ENCODE results near the gene CTBP2. TPM values are rescaled to one million over a fixed set of nuclear protein-coding genes. Genes with fewer than 3 reads are reported as not detected.

The CTBP2 gene
- total RNA-seq, 2 experiments from 2014 or later: 0.17 TPM; not detected in 1

DNA sequence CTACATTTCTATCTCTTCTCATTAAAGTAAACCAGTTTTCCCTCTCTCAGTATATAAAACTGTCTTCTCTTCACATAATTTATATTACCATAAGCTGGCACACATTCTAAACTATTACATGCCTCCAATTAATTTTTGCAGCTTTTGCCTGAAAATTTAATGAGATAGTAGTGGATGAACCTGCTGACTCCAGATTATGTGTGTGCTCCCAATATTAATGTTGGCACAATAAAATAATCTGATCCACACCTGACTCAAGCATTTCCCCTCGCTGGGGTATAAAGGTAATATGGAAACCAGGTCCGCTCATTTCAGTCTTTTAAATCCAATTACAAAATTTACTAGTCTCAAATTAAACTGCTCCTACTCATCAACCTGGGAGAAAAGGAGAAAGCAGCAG is 63.4 kb downstream of the CTBP2 start:
- ATAC-seq (ENCODE audit: poor library complexity) (no peak), DNase-seq (no peak)
- Mint-ChIP-seq H3K9me3 (no peaks in the 10 kb centered on the region), H3K27ac (no peak overlapping the region), H3K36me3 (ENCODE audit: low read depth) (no peaks in the 10 kb centered on the region), H3K4me3 (no peak overlapping the region), H3K4me1 (ENCODE audit: low read depth) (no peaks in the 10 kb centered on the region), H3K27me3 (no peaks in the 10 kb centered on the region)
- CTCF ChIA-PET: no interaction called here
- TF ChIP-seq, protein P1, sequence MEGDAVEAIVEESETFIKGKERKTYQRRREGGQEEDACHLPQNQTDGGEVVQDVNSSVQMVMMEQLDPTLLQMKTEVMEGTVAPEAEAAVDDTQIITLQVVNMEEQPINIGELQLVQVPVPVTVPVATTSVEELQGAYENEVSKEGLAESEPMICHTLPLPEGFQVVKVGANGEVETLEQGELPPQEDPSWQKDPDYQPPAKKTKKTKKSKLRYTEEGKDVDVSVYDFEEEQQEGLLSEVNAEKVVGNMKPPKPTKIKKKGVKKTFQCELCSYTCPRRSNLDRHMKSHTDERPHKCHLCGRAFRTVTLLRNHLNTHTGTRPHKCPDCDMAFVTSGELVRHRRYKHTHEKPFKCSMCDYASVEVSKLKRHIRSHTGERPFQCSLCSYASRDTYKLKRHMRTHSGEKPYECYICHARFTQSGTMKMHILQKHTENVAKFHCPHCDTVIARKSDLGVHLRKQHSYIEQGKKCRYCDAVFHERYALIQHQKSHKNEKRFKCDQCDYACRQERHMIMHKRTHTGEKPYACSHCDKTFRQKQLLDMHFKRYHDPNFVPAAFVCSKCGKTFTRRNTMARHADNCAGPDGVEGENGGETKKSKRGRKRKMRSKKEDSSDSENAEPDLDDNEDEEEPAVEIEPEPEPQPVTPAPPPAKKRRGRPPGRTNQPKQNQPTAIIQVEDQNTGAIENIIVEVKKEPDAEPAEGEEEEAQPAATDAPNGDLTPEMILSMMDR (IDR thresholded peaks at IDR 0.05): no peak
- no peaks in the 10 kb centered on the region for H3K27me3 ChIP-seq (ENCODE audit: control insufficient read depth in 1 of 2, insufficient read depth in 2 of 2, low read length in 2 of 2)
- intact Hi-C loops (cut with DNase I, micrococcal nuclease): no loop called here
- no peaks in the 10 kb centered on the region for H3K4me1 ChIP-seq (ENCODE audit: insufficient read depth, low read length)
- H3K36me3 ChIP-seq (ENCODE audit: insufficient read depth, low read length): no peaks in the 10 kb centered on the region
- no peak overlapping the region for H3K4me3 ChIP-seq (ENCODE audit: low read length)
- POLR2A ChIA-PET: no interaction called here
- peaks cover 0 to 5% of the 10 kb centered on the region in 2 experiments for H3K9me3 ChIP-seq (ENCODE audit: control insufficient read depth in 1 of 2, insufficient read depth in 1 of 2, low read length in 2 of 2)
- H3K27ac ChIP-seq (ENCODE audit: low read depth in 1 of 2, low read length in 2 of 2): no peak overlapping the region

DNA sequence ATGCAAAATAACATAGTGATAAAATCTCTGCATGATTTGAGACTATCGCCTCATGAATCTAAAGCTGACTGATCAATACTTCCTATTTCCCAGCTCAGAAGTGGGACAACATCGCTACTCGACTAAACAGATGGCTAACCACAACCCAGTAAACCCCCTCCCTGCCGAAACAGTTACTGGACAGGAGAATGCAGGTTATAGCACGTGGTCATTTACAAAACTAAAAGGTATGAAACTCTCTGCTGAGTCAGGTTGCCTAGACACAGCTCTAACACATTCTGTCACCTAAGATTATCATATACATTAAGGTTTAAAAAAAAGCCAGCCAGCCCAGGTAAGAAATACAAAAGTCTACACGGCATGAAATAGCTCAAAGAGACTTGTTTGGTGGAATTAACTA is 64.0 kb downstream of the CTBP2 start:
- DNase-seq (no peak), ATAC-seq (ENCODE audit: poor library complexity) (no peak)
- no peak overlapping the region for H3K27ac ChIP-seq (ENCODE audit: low read depth in 1 of 2, low read length in 2 of 2)
- no peaks in the 10 kb centered on the region for H3K4me1 Mint-ChIP-seq (ENCODE audit: low read depth)
- H3K27me3 Mint-ChIP-seq: no peaks in the 10 kb centered on the region
- POLR2A ChIA-PET: no interaction called here
- no peak overlapping the region for H3K27ac Mint-ChIP-seq
- intact Hi-C loops (cut with DNase I, micrococcal nuclease): no loop called here
- H3K27me3 ChIP-seq (ENCODE audit: control insufficient read depth in 1 of 2, insufficient read depth in 2 of 2, low read length in 2 of 2): no peaks in the 10 kb centered on the region
- H3K4me3 Mint-ChIP-seq: no peak overlapping the region
- H3K36me3 ChIP-seq (ENCODE audit: insufficient read depth, low read length): no peaks in the 10 kb centered on the region
- CTCF ChIA-PET: no interaction called here
- no peaks in the 10 kb centered on the region for H3K36me3 Mint-ChIP-seq (ENCODE audit: low read depth)
- peaks cover 0 to 5% of the 10 kb centered on the region in 2 experiments for H3K9me3 ChIP-seq (ENCODE audit: control insufficient read depth in 1 of 2, insufficient read depth in 1 of 2, low read length in 2 of 2)
- no peak overlapping the region for H3K4me3 ChIP-seq (ENCODE audit: low read length)
- no peaks in the 10 kb centered on the region for H3K4me1 ChIP-seq (ENCODE audit: insufficient read depth, low read length)
- TF ChIP-seq, protein P1 (IDR thresholded peaks at IDR 0.05): no peak
- no peaks in the 10 kb centered on the region for H3K9me3 Mint-ChIP-seq

DNA sequence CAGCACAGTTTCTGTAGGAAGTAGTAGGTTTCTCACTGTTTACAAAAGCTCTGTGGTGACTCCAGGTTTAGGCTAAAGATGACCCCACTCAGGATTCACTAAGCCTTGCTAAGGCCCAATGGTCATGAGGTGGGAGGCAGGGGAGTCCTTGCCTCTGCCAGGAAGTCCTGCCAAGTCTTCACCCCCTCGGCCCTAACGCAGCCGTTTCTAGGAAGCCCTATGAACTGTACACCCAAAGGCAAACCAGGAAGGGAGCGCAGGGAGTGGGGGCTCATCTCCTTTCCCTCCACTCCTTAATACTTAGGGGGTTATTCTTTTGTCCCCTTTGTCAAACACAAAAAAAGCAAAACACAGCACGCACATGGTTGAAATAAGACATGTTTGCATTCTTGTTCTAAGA is 64.6 kb downstream of the CTBP2 start:
- H3K4me1 ChIP-seq (ENCODE audit: insufficient read depth, low read length): no peaks in the 10 kb centered on the region
- ChIA-PET CTCF (no interaction called here), POLR2A (no interaction called here)
- no peaks in the 10 kb centered on the region for H3K27me3 Mint-ChIP-seq
- H3K36me3 Mint-ChIP-seq (ENCODE audit: low read depth): no peaks in the 10 kb centered on the region
- no peaks in the 10 kb centered on the region for H3K36me3 ChIP-seq (ENCODE audit: insufficient read depth, low read length)
- peaks cover 0 to 5% of the 10 kb centered on the region in 2 experiments for H3K9me3 ChIP-seq (ENCODE audit: control insufficient read depth in 1 of 2, insufficient read depth in 1 of 2, low read length in 2 of 2)
- H3K4me1 Mint-ChIP-seq (ENCODE audit: low read depth): no peaks in the 10 kb centered on the region
- H3K4me3 ChIP-seq (ENCODE audit: low read length): no peak overlapping the region
- no peak overlapping the region for H3K4me3 Mint-ChIP-seq
- TF ChIP-seq, protein P1 (IDR thresholded peaks at IDR 0.05): no peak
- intact Hi-C loops (cut with DNase I, micrococcal nuclease): no loop called here
- H3K27me3 ChIP-seq (ENCODE audit: control insufficient read depth in 1 of 2, insufficient read depth in 2 of 2, low read length in 2 of 2): no peaks in the 10 kb centered on the region
- no peak overlapping the region for H3K27ac Mint-ChIP-seq
- no peak for ATAC-seq (ENCODE audit: poor library complexity)
- no peak for DNase-seq
- no peaks in the 10 kb centered on the region for H3K9me3 Mint-ChIP-seq
- H3K27ac ChIP-seq (ENCODE audit: low read depth in 1 of 2, low read length in 2 of 2): no peak overlapping the region

Measured in CD4-positive, alpha-beta T cell (primary cell).